ENCODE data around the gene RTTN. TPM values are rescaled to one million over a fixed set of nuclear protein-coding genes. Genes with fewer than 3 reads are reported as not detected.

RTTN gene
- total RNA-seq, 1 donor: 13.5 TPM

DNA sequence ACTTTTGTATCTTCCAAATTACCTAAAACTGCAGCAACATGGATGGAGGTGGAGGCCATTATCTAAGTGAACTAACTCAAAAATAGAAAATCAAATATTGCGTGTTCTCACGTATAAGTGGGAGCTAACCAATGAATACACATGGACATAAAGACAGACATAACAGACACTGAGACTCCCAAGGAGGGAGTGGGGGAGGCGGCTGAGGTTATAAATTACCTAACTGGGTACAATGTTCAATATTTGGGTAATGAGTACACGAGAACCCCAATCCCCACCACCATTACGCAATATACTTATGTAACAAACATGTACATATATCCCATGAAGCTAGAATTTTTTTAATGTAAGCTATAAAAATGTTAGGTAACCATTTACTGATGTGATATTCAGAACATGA, 119.8 kb downstream of the RTTN start:
- DNase-seq (ENCODE audit: low read depth in 2 of 3, low spot score in 2 of 3): no peak

DNA sequence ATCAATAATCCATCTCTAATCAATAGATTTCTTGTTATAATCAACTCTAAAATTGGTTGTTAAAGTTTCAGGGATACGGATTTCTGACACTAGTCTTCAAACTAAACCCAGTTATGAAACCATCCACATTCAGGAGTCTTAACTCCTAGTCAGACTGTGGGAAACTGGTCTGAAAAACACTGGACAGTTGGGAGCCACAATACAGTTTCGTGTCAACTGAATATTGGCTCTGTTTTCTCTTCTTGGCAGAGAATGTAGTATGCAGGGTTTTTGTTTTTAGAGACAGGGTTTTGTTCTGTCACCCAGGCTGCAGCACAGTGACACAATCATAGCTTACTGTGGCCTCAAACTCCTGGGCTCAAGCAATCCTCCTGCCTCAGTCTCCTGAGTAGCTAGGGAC, 123.1 kb downstream of the RTTN start:
- DNase-seq (ENCODE audit: low read depth in 2 of 3, low spot score in 2 of 3): no peak

DNA sequence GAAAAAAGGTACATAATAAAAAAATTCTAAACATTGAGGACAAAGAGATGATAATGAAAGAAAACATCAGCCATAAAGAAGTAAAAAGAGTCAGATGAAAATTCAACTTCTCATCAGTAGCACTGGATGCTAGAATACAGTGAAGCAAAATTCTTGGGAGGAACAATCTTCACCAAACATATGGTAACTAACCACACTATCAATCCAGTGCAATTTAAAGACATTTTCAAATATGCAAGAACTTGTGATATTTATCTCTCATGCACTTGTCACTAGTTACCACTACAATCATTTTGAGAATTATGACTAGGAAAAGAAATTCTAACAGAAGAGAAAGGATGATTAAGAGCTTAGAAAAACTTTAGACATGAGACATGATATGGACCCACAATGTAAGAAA, 127.4 kb downstream of the RTTN start:
- DNase-seq (ENCODE audit: low read depth in 2 of 3, low spot score in 2 of 3): peak in 1 of 3 donors; percentile 1

DNA sequence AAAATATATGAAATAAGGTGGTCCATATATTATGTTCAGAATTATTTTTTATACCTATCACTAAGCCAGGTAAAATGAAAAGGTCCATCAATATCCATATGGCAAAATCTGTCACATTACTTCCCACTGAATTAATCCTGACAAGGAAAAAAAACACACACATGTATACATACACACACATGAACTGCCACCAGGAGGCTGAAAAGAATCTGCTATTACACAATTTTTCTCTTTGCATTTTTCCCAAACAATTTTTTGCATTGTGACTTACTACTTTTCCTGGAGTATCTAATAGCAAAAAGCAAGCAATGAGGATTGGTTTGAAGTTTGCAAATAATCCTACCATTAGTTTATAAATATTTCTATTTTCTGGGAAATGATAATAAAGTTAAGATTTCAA, 129.6 kb downstream of the RTTN start:
- DNase-seq (ENCODE audit: low read depth in 2 of 3, low spot score in 2 of 3): no peak

DNA sequence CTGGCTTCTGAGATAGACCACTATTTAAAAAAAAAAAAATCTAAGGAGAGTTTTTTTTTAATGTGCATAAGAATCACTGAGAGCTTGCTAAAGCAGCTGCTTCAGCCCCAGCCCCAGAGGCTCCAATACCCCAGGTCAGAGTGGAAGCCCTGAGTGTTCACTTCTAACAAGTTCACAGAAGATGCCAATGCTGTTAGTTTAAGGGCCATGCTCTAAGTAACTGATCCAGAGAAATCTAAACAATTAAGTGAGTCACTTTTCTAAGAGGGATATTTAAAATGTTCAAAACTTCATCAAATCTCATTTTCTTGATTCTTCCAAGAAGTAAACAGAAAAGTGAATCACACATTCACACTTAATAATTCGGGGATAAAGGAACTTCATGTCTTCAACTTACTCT, 131.4 kb downstream of the RTTN start:
- DNase-seq (ENCODE audit: low read depth in 2 of 3, low spot score in 2 of 3): no peak

DNA sequence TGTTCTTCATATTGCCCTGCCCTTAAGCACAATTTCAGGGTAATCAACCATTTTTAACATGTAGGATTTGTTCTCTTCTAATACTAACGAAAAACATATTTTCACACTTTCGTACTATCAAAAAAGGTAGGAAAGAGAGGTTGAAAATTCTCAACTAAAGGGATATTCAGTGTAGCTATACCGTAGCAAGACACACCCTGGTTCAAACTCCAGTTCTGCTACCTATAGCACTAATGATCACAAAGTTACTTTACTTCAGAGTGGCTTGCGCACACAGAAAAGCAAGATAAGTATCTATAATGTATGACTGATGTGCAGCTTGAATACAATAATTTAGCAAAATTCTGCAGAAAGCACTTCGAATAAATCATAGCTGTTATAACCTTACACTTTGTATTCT, 132.1 kb downstream of the RTTN start:
- no peak for DNase-seq (ENCODE audit: low read depth in 2 of 3, low spot score in 2 of 3)

DNA sequence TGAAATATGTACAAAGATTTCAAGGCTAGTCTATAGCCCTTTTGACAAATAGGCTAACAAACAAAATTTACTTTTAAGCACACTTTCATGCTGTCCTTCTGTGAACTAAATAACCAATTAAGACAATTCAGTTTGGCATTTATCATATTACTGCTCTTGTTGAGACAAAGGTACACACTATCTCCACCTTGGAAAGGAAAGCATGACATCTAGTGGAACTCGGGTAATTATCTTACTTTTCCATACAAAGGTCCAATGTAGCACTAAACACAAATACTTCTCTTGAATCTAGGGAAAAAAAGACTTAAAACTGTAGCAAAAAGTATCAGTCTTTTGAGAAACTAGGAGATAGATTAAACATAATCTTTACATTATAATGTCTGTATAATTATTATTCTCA, 132.8 kb downstream of the RTTN start:
- peak in 1 of 3 donors; percentile 34 for DNase-seq (ENCODE audit: low read depth in 2 of 3, low spot score in 2 of 3)

DNA sequence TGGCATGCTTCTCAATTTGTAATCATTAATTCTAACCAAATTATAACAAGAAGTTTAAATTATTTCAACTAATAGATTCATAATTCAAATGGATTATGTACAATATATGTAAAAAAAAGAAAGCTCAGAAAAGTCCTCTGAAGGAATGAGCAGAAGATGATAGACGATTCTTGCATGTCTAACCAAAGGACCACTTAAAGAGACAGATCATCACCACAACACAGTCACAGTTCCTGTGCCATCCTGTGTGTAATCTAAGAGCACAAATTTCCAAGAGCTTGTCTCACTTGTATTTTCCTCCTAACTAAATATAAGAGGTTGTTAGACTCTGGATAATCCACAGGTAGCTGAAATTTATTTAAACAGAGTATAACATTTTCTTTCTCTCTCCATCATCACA, 135.5 kb downstream of the RTTN start:
- no peak for DNase-seq (ENCODE audit: low read depth in 2 of 3, low spot score in 2 of 3)

DNA sequence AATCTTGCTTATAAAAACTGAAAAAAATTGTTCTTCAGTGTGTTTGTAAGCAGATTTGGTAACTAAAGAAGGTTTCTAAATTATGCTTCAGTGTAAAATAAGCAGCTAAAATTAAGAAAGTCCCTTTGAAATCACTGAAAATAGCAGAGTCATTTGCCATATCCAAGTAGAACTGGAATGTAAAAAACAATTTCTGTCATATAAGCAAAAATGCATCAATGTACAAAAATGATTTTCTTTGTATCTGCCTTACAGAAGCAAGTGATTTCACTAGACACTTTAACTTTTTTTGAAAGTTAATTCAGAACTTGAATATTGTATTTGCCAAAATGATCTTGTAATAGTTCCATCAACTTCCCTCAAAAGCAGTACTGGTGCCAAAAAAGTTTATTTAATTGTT, 136.1 kb downstream of the RTTN start:
- no peak for DNase-seq (ENCODE audit: low read depth in 2 of 3, low spot score in 2 of 3)

DNA sequence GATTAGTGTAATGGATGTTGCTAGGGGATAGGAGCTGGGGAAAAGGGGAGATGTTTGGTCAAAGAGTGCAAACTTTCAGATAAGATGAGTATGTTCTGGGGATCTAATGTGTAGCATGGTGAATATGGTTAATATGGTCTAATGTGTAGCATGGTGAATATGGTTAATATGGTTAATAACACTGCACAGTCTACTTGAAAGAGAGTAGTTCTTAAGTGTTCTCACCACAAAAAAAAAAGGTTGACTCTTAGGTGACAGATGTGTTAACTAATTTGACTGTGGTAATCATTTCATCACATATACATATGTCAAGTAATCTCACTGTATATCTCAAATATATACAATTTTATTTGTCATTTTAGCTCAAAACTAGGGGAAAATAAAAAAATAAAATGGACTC, 136.5 kb downstream of the RTTN start:
- DNase-seq (ENCODE audit: low read depth in 2 of 3, low spot score in 2 of 3): no peak

DNA sequence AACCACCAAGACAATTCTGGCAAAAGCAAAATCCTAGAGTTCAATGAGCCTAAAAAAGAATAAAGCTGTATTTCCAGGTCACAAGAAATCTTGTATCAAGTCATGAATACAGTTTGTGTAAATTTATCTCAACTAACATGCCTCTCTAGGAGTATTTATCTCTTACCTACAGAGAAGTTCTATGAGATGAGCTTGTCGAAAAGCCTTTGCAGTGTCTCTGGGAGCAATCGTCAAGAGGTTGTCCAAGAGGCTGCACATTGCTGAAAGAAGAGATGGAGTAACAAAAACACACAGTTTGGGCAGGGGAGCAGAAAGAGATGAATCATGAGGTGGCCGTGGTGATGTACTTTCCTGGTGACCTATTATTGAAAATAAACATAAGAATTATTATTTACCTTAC, 145.8 kb downstream of the RTTN start:
- no peak for DNase-seq (ENCODE audit: low read depth in 2 of 3, low spot score in 2 of 3)

DNA sequence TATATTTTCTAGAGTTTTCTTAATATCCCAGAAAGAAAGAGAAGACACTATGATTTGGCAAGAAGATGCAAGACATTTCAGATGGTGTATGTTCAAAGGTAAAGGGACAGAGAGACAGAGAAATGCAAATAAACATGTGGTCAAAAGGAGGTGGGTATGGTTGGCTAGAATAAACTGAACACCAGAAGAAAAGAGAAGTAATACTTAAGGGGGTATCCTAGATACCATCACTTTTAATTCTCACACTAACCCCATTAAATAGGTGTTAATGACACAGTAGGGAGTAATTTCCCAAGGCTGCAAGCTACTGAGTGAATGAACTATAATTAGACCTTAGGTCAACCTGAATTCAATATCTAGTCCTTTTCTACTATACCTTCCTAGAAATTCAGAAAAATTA, 146.6 kb downstream of the RTTN start:
- DNase-seq (ENCODE audit: low read depth in 2 of 3, low spot score in 2 of 3): no peak

DNA sequence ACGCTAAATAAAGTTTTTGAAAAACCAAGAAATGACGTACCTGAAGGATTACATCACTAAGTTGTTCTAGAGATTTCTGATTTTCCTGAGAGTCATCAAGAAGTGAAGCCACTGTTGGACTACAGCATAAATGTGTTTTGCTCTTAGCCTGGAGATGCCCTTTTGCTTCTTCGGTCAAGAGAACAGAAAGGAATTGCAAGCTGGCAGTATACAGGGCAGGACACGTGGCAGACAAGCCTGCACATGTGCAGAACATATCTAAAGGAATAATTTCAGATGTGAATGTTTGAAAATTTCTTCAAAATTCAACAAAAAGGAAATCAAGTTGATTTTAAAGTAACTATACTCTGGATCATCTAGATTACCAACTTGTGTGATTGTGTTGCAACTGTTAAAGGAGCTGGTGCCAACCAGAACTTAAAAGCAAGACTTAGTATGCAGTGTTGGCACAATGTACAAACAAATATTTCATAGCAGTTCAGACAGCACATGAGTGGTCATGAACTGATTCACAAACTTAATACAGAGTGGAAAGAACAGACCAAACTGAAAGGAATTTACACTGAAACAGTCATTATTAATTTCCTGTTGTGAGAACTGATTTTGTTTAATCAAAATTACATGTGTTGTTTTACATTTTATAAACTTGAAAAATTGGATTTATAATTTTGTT, 157.4 kb downstream of the RTTN start:
- DNase-seq (ENCODE audit: low read depth in 2 of 3, low spot score in 2 of 3): no peak

DNA sequence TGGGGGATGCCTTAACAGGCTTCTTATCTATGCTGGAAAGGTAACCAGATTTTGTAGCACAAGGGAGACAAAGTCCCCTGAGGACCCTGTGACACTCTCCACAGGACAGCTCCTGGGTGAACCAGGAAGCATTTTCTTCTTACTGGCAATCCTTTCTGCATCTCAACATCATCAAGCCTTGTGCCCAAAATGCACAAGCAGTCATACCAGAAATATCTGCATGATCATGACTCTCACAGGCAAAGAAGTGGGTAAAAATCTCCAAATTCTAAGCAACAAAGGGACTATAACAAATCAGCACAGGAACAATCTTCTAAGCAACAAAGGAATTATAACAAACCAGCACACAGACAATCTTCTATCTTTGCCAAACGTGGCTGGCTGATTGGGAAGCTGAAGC, 158.7 kb downstream of the RTTN start:
- DNase-seq (ENCODE audit: low read depth in 2 of 3, low spot score in 2 of 3): no peak

DNA sequence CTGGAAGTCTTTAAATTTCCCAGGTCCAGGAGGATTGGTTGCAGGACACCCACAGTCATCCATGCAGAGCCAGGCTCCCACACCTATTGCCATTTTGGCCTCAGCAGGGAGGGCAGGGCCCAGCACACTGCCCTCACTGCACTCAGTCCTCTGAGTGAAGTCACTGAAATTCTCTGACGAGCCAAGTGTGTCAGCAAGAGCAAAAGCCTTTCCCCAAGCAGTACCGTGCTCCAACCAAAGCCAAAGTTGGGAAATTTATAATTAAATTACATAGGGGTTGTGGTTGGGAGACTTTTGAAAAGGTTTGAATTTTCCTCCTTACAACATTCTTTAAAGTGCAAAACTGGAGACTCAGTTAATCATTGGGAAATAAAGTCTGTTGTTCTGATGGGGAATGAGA, 159.3 kb downstream of the RTTN start:
- DNase-seq (ENCODE audit: low read depth in 2 of 3, low spot score in 2 of 3): no peak

DNA sequence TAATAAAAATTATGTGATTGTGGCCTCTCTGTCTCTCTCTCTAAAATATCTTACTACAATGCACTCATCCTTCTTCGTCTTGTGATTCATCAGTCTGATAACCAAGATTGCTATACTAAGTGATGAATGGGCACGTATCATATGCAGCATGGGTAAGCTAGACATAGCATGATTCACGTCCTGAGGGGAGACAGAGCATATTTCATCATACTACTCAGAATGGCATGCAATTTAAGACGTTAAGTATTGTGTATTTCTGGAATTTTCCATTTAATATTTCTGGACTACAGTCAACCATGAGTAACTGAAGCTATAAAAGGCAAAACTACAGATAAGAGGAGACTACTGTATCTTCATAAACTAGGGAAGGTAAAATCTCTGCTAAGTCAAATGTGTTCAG, 160.9 kb downstream of the RTTN start:
- DNase-seq (ENCODE audit: low read depth in 2 of 3, low spot score in 2 of 3): no peak

DNA sequence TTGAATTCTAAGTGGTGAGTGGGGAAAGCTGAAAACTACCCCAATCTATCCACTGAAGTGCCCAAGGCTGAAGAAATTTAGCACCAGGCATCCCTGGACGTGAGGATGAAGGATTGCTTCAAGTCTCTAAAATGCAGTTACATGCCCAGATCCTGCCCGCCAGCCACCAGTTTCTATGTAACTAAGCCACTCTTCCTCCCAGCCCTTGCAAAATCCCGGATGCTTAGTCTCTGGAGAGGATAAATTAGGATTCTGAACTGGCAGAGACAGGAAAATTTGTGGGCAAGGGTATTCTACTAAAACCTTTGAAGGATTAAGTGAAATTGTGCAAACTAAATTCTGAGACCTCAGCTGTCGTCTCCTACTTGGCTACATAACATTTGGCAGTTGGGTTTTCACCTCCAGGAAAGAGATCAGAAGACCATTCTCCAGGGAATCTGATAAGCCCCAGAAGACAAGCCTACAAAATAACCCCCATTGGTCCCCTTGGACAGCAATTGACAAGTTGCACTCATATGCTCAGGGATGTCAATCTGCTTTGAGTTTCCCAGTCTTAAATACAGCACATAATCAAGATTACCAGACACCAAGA, 163.9 kb downstream of the RTTN start:
- no peak for DNase-seq (ENCODE audit: low read depth in 2 of 3, low spot score in 2 of 3)

DNA sequence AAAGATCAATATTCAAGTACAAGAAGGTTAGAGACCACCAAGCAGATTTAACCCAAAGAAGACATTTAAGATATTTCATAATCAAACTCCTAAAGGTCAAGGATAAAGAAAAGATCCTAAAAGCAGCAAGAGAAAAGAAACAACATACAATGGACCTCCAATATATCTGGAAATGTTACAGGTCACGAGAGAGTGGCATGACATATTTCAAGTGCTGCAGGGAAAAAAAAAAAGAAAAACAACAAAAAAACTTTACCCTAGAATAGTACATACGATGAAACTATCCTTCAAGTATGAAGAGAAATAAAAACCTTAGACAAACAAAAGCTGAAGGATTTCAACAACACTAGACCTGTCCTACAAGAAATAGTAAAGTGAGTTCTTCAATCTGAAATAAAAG, 166.3 kb downstream of the RTTN start:
- no peak for DNase-seq (ENCODE audit: low read depth in 2 of 3, low spot score in 2 of 3)

DNA sequence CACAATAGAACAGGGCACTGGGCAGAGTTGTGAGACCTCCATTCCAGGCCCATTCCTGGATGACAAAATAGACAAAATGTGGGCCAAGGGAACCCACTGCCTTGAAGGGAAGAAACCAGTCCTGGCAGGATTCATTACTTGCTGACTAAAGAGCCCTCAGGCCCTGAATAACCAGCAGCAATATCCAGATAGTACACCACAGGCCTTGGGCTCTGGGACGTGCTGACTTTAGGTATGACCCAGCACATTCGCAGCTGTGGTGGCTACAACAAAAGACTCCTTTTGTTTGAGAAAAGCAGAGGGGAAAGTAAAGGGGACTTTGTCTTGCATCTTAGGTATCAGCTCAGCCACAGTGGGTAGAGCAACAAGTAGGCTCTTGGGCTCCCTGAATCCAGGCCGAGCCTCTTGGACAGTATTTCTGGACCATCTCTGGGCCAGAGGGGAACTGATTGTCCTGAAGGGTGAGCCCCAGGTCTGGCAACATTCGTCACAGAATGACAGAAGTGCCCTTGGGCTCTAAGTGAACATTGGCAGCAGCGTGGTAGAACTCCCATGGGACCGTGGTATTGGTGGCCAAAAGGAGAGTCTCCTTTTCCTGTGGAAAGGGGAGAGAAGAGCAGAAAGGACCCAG, 167.9 kb downstream of the RTTN start:
- DNase-seq (ENCODE audit: low read depth in 2 of 3, low spot score in 2 of 3): peak in 2 of 3 donors; percentile 3 to 6

DNA sequence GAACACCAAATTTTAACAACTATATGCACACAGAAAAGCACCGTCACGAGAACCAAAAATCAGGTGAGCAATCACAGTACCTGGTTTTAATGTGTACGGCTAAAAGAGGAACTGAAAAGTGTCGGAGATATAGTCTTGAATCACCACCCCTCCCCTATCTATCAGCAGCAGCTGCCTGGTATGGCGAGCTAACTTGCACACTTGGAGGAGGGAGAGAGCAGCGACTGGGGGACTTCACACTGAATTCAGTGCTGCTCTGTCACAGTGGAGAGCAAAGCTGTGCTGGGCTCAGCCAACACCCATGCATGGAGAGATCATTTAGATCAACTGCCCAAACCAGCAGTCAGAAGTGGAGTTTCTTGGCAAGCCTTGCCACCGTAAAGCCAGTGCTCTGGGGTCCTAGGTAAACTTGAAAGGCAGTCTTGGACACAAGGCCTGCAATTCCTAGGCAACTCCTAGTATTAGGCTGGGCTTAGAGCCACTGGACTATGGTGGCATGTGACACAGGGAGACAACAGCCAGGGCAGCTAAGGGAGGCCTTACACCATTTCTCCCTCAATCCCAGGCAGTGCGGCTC, 168.6 kb downstream of the RTTN start:
- DNase-seq (ENCODE audit: low read depth in 2 of 3, low spot score in 2 of 3): peak in 2 of 3 donors; percentile 35 to 54

DNA sequence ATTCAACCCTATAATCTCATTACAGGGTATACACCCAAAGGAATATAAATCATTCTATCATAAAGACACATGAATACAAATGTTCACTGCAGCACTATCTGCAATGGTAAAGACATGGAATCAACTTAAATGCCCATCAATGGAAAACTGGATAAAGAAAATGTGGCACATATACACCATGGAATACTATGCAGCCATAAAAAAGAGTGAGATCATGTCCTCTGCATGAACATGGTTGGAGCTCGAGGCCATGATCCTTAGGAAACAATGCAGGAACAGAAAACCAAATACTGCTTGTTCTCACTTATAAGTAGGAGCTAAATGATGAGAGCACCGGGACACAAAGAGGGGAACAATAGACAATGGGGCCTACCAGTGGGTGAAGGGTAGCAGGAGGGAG, 169.3 kb downstream of the RTTN start:
- no peak for DNase-seq (ENCODE audit: low read depth in 2 of 3, low spot score in 2 of 3)

DNA sequence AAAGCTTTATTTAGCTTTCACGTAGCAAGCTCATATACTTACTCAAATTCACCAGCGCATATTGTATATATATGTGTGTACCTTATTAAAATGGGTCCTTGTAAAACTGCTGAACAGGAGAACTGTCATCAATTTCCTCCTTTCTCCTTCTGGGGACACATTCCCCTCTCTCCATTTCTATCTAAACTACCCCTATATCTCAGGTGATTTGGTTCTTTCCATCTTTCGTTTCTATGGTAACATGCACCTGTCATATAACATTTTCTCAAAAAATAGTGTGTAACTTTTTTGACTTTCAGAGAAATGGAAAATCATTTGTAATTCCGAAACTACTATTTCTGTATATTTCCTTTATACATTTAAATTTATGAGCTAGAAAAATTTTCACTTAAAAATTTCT, 174.3 kb downstream of the RTTN start:
- no peak for DNase-seq (ENCODE audit: low read depth in 2 of 3, low spot score in 2 of 3)
